ENCODE measurements around the gene ARL8B.

The ARL8B gene

DNA sequence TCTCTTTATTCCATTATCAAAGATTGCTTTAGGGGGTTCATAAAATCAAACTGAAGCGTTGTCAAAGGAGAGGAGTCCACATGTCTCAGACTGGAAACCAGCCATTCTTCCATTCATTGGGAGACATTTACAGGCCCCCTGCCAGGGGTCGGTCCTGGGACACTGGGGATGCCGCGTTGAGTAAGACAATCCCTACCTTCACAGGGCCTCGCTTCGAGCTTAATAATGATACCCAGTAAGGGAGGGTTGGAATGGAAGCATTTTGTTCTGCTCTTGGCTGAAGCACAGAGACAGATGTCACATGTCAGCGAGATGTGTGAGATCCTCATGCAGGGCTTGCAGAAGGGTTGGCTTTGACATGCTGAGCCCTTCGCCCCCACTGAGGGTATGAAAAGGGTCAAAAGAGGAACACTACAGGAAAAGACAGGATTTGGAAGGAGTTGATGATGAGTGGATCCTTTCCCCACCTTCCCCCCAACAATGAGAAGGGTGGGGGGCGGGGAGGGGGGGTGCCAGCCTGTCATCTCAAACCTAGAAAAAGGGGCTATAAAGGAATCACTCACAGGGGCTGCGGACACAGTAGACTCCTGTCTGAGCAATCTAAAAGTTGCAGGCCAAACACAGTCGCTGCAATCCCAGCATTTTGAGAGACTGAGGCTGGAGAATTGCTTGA, 25.6 kb upstream of the ARL8B start:
- no peak for DNase-seq (ENCODE audit: low read depth in 1 of 2, low spot score in 1 of 2)
- H3K4me3 ChIP-seq (replicated peaks; ENCODE audit: insufficient read depth, low read length): no peak overlapping the region
- H3K27me3 ChIP-seq (ENCODE audit: insufficient read depth, poor library complexity, severe bottlenecking): no peaks in the 10 kb centered on the region
- TF ChIP-seq GABPA (IDR thresholded peaks at IDR 0.05; ENCODE audit: low read depth) (no peak), POLR2AphosphoS5 (IDR thresholded peaks at IDR 0.05; ENCODE audit: low read depth) (no peak)
- TF ChIP-seq, protein P1, sequence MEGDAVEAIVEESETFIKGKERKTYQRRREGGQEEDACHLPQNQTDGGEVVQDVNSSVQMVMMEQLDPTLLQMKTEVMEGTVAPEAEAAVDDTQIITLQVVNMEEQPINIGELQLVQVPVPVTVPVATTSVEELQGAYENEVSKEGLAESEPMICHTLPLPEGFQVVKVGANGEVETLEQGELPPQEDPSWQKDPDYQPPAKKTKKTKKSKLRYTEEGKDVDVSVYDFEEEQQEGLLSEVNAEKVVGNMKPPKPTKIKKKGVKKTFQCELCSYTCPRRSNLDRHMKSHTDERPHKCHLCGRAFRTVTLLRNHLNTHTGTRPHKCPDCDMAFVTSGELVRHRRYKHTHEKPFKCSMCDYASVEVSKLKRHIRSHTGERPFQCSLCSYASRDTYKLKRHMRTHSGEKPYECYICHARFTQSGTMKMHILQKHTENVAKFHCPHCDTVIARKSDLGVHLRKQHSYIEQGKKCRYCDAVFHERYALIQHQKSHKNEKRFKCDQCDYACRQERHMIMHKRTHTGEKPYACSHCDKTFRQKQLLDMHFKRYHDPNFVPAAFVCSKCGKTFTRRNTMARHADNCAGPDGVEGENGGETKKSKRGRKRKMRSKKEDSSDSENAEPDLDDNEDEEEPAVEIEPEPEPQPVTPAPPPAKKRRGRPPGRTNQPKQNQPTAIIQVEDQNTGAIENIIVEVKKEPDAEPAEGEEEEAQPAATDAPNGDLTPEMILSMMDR (IDR thresholded peaks at IDR 0.05; ENCODE audit: insufficient read depth, low read length): no peak
- TF ChIP-seq, protein P2, sequence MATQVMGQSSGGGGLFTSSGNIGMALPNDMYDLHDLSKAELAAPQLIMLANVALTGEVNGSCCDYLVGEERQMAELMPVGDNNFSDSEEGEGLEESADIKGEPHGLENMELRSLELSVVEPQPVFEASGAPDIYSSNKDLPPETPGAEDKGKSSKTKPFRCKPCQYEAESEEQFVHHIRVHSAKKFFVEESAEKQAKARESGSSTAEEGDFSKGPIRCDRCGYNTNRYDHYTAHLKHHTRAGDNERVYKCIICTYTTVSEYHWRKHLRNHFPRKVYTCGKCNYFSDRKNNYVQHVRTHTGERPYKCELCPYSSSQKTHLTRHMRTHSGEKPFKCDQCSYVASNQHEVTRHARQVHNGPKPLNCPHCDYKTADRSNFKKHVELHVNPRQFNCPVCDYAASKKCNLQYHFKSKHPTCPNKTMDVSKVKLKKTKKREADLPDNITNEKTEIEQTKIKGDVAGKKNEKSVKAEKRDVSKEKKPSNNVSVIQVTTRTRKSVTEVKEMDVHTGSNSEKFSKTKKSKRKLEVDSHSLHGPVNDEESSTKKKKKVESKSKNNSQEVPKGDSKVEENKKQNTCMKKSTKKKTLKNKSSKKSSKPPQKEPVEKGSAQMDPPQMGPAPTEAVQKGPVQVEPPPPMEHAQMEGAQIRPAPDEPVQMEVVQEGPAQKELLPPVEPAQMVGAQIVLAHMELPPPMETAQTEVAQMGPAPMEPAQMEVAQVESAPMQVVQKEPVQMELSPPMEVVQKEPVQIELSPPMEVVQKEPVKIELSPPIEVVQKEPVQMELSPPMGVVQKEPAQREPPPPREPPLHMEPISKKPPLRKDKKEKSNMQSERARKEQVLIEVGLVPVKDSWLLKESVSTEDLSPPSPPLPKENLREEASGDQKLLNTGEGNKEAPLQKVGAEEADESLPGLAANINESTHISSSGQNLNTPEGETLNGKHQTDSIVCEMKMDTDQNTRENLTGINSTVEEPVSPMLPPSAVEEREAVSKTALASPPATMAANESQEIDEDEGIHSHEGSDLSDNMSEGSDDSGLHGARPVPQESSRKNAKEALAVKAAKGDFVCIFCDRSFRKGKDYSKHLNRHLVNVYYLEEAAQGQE (IDR thresholded peaks at IDR 0.05; ENCODE audit: insufficient replicate concordance, low read depth): no peak
- H3K27ac ChIP-seq (replicated peaks): no peak overlapping the region

DNA sequence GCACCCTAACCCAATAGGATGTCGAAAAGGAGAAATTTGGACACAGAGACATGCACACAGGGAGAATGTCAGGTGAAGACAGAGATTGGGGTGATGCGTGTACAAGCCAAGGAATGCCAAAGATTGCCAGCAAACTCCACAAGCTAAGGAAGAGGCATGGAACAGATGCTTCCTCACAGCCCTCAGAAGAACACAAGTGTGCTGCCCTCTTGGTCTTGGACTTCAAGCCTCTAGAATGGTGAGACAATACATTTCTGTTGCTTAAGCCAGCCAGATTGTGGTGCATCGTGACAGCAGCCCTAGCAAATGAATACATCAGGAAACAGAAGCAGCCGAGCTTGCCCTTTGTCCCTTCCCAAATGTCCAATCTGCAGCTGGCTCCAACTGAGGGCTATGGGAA, 23.7 kb upstream of the ARL8B start:
- no peak for DNase-seq (ENCODE audit: low read depth in 1 of 2, low spot score in 1 of 2)
- TF ChIP-seq, protein P2 (IDR thresholded peaks at IDR 0.05; ENCODE audit: insufficient replicate concordance, low read depth): no peak
- no peak for TF ChIP-seq SPI1 (IDR thresholded peaks at IDR 0.05; ENCODE audit: borderline replicate concordance, low read depth)
- TF ChIP-seq, protein P1 (IDR thresholded peaks at IDR 0.05; ENCODE audit: insufficient read depth, low read length): no peak
- H3K27ac ChIP-seq (replicated peaks): no peak overlapping the region
- no peaks in the 10 kb centered on the region for H3K27me3 ChIP-seq (ENCODE audit: insufficient read depth, poor library complexity, severe bottlenecking)
- no peak overlapping the region for H3K4me3 ChIP-seq (replicated peaks; ENCODE audit: insufficient read depth, low read length)

DNA sequence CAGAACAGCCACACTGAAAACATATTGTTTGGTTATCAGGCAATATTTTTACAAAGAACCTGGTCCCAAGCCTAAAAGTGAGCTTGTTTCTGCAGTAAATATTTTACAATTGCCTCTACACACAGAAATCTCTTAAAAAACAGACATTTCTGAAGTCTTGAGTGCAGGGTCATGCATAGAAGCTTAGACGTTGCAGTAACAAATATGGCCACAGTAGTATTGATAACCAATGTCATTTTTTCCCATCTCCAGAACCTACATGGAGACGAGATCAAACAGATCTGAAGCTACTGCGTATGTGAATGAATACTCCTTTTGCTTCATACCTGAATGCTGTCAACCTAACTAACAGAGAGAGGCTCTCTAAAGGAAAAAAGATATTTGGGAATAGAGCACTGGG, 19.6 kb upstream of the ARL8B start:
- H3K27me3 ChIP-seq (ENCODE audit: insufficient read depth, poor library complexity, severe bottlenecking): no peaks in the 10 kb centered on the region
- no peak overlapping the region for H3K27ac ChIP-seq (replicated peaks)
- H3K4me3 ChIP-seq (replicated peaks; ENCODE audit: insufficient read depth, low read length): no peak overlapping the region
- no peak for TF ChIP-seq GABPA (IDR thresholded peaks at IDR 0.05; ENCODE audit: low read depth)
- TF ChIP-seq SPI1 (IDR thresholded peaks at IDR 0.05; ENCODE audit: borderline replicate concordance, low read depth): no peak
- TF ChIP-seq, protein P1 (IDR thresholded peaks at IDR 0.05; ENCODE audit: insufficient read depth, low read length): no peak
- TF ChIP-seq, protein P2 (IDR thresholded peaks at IDR 0.05; ENCODE audit: insufficient replicate concordance, low read depth): no peak
- TF ChIP-seq POLR2AphosphoS5 (IDR thresholded peaks at IDR 0.05; ENCODE audit: low read depth): no peak
- DNase-seq (ENCODE audit: low read depth in 1 of 2, low spot score in 1 of 2): no peak

Measured in HL-60 (cell line).